Right atrium auricular region (tissue), 2 donors: ENCODE results near the gene CAPN6. TPM values are rescaled to one million over a fixed set of nuclear protein-coding genes. Genes with fewer than 3 reads are reported as not detected.

ENCODE experiments used
- DNase-seq: peaks from one replicate; pipeline ENCODE4 v3.0.0-alpha.2; 2019; ENCODE audit warnings: low spot score
- H3K27ac ChIP-seq, 2 donors: fragments of 200-600 bp; sonication (generic); 1 replicate in 1 of 2; 2 replicates in 1 of 2; pipeline ENCODE4 v1.5.1; 2016 to 2019
- H3K27me3 ChIP-seq, 2 donors: fragments of 200-600 bp; sonication (generic); one replicate each; pipeline versions ENCODE4 v1.5.1 to v1.6.0; 2017 to 2019
- H3K36me3 ChIP-seq: fragments of 200-600 bp; sonication (generic); one replicate; pipeline ENCODE4 v1.5.1; 2016
- H3K4me1 ChIP-seq, 2 donors: fragments of 200-600 bp; sonication (generic); one replicate each; pipeline versions ENCODE4 v1.5.1 to v1.6.0; 2017 to 2019
- H3K4me3 ChIP-seq, 2 donors: fragments of 200-600 bp; sonication (generic); 1 replicate in 1 of 2; 2 replicates in 1 of 2; pipeline ENCODE4 v1.5.1; 2017 to 2019; ENCODE audit warnings: mild to moderate bottlenecking in 1 of 2, moderate library complexity in 1 of 2
- H3K9me3 ChIP-seq, 2 donors: fragments of 200-600 bp; sonication (generic); one replicate each; pipeline ENCODE4 v1.5.1; 2019
- total RNA-seq, 2 donors: library from RNA; depleted of rRNA; stranded (reverse); fragments of >200 nt; gene quantifications; one replicate each; pipeline ENCODE4 v1.1.0, GENCODE V29; 2016
- TF ChIP-seq, protein P1 (sequence below), 2 donors: fragments of 200-600 bp; sonication (generic); IDR thresholded peaks; one replicate each; pipeline ENCODE4 v1.5.1; 2019; ENCODE audit warnings: antibody characterized with exemption in 2 of 2

The CAPN6 gene
- total RNA-seq, 2 donors from 2014 or later, result 1.5 to 2.2 TPM

DNA sequence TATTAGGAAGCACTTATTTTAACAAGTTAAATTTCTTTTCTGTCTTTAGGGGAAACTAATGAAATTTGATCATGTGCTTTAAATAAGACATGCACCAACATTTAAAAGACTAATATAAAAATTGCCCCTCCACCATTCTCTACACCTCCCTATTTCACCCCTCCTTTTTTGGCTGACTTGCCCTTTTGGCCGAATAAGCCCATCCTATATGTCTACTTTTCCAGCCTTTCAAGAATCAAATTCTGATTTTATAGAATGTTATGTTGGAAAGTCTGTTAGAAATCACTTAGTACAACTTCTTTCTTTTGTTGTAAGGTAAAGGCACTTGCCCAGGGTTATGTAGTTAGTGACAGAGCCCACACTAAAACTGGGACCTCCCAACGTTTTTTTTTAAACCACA is 1.8 kb downstream of the CAPN6 start:
- Histone ChIP-seq H3K4me1 (no peaks in the 10 kb centered on the region), H3K36me3 (no peaks in the 10 kb centered on the region), H3K27me3 (no peaks in the 10 kb centered on the region), H3K9me3 (no peaks in the 10 kb centered on the region), H3K4me3 (no peak overlapping the region), H3K27ac (no peak overlapping the region)
- TF ChIP-seq, protein P1, sequence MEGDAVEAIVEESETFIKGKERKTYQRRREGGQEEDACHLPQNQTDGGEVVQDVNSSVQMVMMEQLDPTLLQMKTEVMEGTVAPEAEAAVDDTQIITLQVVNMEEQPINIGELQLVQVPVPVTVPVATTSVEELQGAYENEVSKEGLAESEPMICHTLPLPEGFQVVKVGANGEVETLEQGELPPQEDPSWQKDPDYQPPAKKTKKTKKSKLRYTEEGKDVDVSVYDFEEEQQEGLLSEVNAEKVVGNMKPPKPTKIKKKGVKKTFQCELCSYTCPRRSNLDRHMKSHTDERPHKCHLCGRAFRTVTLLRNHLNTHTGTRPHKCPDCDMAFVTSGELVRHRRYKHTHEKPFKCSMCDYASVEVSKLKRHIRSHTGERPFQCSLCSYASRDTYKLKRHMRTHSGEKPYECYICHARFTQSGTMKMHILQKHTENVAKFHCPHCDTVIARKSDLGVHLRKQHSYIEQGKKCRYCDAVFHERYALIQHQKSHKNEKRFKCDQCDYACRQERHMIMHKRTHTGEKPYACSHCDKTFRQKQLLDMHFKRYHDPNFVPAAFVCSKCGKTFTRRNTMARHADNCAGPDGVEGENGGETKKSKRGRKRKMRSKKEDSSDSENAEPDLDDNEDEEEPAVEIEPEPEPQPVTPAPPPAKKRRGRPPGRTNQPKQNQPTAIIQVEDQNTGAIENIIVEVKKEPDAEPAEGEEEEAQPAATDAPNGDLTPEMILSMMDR (IDR thresholded peaks at IDR 0.05), result no peak
- DNase-seq, result no peak

DNA sequence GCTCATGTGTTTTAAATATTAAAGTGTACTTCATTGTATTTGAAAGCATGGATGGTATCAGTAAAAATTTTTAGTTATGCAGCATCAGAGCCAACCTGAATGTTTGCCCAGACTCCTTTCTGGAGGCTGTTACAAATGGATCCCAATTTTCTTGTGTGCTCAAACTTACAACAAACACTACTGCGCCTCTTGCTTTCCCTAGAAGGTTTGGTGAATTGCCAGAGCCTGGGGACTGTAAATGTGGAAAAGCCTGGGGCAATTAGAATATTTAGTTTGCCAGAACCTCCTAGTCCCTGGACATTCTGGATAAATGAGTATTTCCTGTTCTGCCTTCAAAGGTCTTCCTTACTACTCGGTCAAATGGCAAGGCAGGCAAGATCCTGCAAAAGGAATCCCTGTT is 4.8 kb downstream of the CAPN6 start:
- no peak for DNase-seq
- H3K9me3 ChIP-seq, result no peaks in the 10 kb centered on the region
- TF ChIP-seq, protein P1 (IDR thresholded peaks at IDR 0.05), result no peak

DNA sequence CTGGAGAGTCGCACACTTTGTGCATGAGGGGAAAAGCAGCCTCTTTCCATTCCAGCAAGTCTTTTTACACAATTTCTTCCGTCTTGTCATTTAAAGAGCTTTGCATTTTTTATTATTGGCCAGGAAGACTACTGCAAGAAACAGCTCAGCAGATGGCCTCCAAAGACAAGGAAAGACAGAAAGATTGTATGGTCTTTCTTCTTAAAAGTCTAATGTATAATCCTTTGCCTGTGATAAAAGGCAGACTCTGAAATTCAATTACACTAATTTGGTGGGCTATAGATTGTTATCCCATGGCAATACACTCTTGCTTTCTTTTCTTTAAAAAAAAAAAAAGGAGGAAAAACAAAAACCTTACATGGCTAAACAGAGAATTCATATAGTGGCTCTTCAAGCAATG is 5.9 kb downstream of the CAPN6 start:
- DNase-seq, result no peak
- Histone ChIP-seq H3K36me3 (no peaks in the 10 kb centered on the region), H3K27ac (no peak overlapping the region), H3K4me3 (no peak overlapping the region), H3K27me3 (no peaks in the 10 kb centered on the region), H3K9me3 (no peaks in the 10 kb centered on the region), H3K4me1 (no peaks in the 10 kb centered on the region)
- TF ChIP-seq, protein P1 (IDR thresholded peaks at IDR 0.05), result no peak

More for the DNA sequence above, 4.8 kb downstream of the CAPN6 start:
- no peak overlapping the region for H3K4me3 ChIP-seq
- no peak overlapping the region for H3K27ac ChIP-seq
- H3K27me3 ChIP-seq, result no peaks in the 10 kb centered on the region
- no peaks in the 10 kb centered on the region for H3K36me3 ChIP-seq
- no peaks in the 10 kb centered on the region for H3K4me1 ChIP-seq

DNA sequence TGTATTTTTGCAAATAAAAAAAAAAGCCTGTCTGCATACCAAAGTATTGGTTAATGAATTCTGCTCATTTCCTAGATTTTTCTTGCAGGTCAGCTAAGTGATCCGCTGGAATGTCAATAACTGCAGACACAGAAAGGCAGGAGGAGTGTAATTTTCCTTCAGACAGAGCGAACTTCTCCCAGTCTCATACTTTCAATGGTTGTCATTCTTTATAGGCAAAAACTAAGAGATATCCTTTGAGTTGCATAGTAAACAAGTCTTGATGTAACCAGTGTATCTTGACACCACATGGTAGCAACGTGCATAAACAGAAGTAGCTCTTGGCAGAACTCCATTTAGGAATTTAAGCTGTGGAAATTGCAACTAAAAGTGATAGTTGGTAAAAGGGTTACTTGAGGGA is 8.2 kb downstream of the CAPN6 start:
- H3K36me3 ChIP-seq, result no peaks in the 10 kb centered on the region
- H3K27ac ChIP-seq, result no peak overlapping the region
- H3K27me3 ChIP-seq, result no peaks in the 10 kb centered on the region
- DNase-seq, result no peak
- H3K9me3 ChIP-seq, result no peaks in the 10 kb centered on the region
- no peak overlapping the region for H3K4me3 ChIP-seq
- no peaks in the 10 kb centered on the region for H3K4me1 ChIP-seq
- TF ChIP-seq, protein P1 (IDR thresholded peaks at IDR 0.05), result no peak

DNA sequence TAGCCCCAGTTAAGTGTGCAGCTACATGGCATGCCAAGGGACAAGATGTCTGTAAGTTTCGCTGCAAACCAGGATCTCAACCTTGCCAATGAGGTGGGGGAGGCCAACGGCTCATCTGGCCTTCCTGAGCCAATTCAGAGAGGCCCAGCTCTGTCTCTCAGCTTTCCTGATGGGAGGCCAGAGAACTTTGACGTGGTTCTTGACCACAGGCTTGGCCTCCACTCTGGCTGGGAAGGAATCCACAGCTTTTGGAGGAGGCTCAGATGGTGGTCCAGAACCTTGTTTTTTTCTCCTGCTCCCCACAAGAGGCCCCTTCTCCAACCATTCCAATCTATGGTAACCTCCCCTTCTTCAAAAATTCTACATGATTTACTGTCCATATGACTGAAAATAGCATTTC is 9.8 kb downstream of the CAPN6 start:
- H3K4me3 ChIP-seq, result no peak overlapping the region
- H3K9me3 ChIP-seq, result no peaks in the 10 kb centered on the region
- H3K27me3 ChIP-seq, result no peaks in the 10 kb centered on the region
- DNase-seq, result no peak
- no peak overlapping the region for H3K27ac ChIP-seq
- TF ChIP-seq, protein P1 (IDR thresholded peaks at IDR 0.05), result no peak
- H3K36me3 ChIP-seq, result no peaks in the 10 kb centered on the region
- no peaks in the 10 kb centered on the region for H3K4me1 ChIP-seq

DNA sequence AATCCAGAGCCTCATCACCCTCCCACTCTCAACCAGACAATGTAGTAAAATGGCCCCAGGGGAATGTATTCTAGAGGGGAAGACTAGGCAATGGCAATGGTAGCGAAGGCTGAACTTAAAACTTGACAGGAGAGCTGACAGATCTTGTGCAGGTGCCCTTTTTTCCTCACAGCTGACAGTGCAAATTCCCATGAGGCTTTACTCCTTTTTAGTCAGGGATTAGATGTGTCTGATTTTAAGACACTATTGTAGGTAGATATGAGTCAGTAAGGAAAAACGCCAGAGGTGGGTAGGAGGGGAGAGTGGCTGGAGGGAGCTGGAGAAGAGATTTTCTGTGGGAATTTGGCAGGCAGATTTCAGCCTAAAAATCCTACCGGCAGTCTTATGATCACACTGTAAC is 10.7 kb downstream of the CAPN6 start:
- DNase-seq, result no peak
- H3K4me3 ChIP-seq, result no peak overlapping the region
- H3K36me3 ChIP-seq, result no peaks in the 10 kb centered on the region
- no peak overlapping the region for H3K27ac ChIP-seq
- H3K9me3 ChIP-seq, result no peaks in the 10 kb centered on the region
- H3K4me1 ChIP-seq, result no peaks in the 10 kb centered on the region
- no peaks in the 10 kb centered on the region for H3K27me3 ChIP-seq
- TF ChIP-seq, protein P1 (IDR thresholded peaks at IDR 0.05), result no peak
